K562 (cell line): Measurements from ENCODE around the gene VSTM1. TPM values are rescaled to one million over a fixed set of nuclear protein-coding genes. Genes with fewer than 3 reads are reported as not detected.

ENCODE experiments used
- ATAC-seq: fragments of 200-7000 bp; cut with Tn5 transposase; 3 replicates; pipeline ENCODE4 v1.9.1; 2020; ENCODE audit warnings: moderate library complexity
- BruUV-seq: library from RNA; stranded (reverse); fragments of 400-500 nt; replicated peaks from 2 replicates; lab custom pipeline; 2021; lab: Mats Ljungman, UMichigan
- CTCF ChIA-PET: fragments of 300-600 bp; formaldehyde crosslinking; extraction: SDS; loops from one replicate; lab custom pipeline; 2021; ENCODE audit warnings: low intra/inter-chr PET ratio; lab: Yijun Ruan, JAX
- POLR2A ChIA-PET: fragments of 300-600, 350-650 bp; sonication (Branson Sonifier 250); formaldehyde crosslinking; extraction: SDS; loops from one replicate; lab custom pipeline; 2021; ENCODE audit warnings: antibody characterized with exemption, inconsistent platforms; lab: Yijun Ruan, JAX
- DNase-seq, 4 experiments: peaks; one replicate each; pipeline versions ENCODE4 v3.0.0 to v3.0.0-alpha.2; 2011 to 2018; ENCODE audit warnings: low spot score in 3 of 4, mixed read lengths in 3 of 4; ENCODE audit errors: extremely low read depth in 1 of 4
- FAIRE-seq: peaks from 2 replicates; lab custom pipeline; 2011; peaks lifted over from hg19 to GRCh38; lab: Jason Lieb, UNC
- H2AFZ ChIP-seq: 2 replicates; pipeline ENCODE4 v1.6.0; 2011; ENCODE audit warnings: low read depth, low read length, control low read depth, inconsistent platforms
- H3K27ac ChIP-seq: fragments of 200-600 bp; 3 replicates; pipeline ENCODE4 v1.8.0; 2011; ENCODE audit warnings: low read depth, mild to moderate bottlenecking, control low read depth, inconsistent platforms, low read length, moderate library complexity, mixed read lengths; ENCODE audit errors: extremely low read depth
- H3K27me3 ChIP-seq, 2 experiments: fragments of 300-600 bp in 1 of 2; 2 replicates in 1 of 2; 3 replicates in 1 of 2; pipeline versions ENCODE4 v1.6.0 to v1.8.0; 2011; ENCODE audit warnings: inconsistent platforms in 2 of 2, low read length in 2 of 2, mild to moderate bottlenecking in 1 of 2, mixed read lengths in 1 of 2, moderate library complexity in 1 of 2; ENCODE audit not compliant: control insufficient read depth in 2 of 2, insufficient read depth in 2 of 2
- H3K36me3 ChIP-seq: fragments of 300-600 bp; 3 replicates; pipeline ENCODE4 v1.8.0; 2011; ENCODE audit warnings: mild to moderate bottlenecking, low read length, inconsistent platforms; ENCODE audit not compliant: control insufficient read depth, insufficient read depth
- H3K4me1 ChIP-seq, 2 experiments: fragments of 200-600 bp in 1 of 2; replicated peaks in 1 of 2; 2 replicates in 1 of 2; 3 replicates in 1 of 2; pipeline versions ENCODE4 v1.5.1 to v1.8.0; 2011; ENCODE audit warnings: inconsistent platforms in 2 of 2, low read length in 2 of 2, mild to moderate bottlenecking in 1 of 2, mixed read lengths in 1 of 2, moderate library complexity in 1 of 2; ENCODE audit not compliant: control insufficient read depth in 2 of 2, insufficient read depth in 2 of 2
- H3K4me2 ChIP-seq: 2 replicates; pipeline ENCODE4 v1.6.1; 2011; ENCODE audit warnings: low read length, control low read depth, inconsistent platforms, mixed read lengths; ENCODE audit not compliant: insufficient read depth
- H3K4me3 ChIP-seq: fragments of 200-600 bp; sonication (generic), shearing (Covaris generic); 2 replicates; pipeline ENCODE4 v1.5.1; 2016; ENCODE audit warnings: control low read depth, inconsistent platforms
- H3K79me2 ChIP-seq: fragments of 200-600 bp; 3 replicates; pipeline ENCODE4 v1.8.0; 2011; ENCODE audit warnings: low read length, inconsistent platforms; ENCODE audit not compliant: control insufficient read depth, insufficient read depth
- H3K9ac ChIP-seq, 2 experiments: 2 replicates each; pipeline versions ENCODE4 v1.6.0 to v1.6.1; 2011; ENCODE audit warnings: low read depth in 2 of 2, low read length in 2 of 2, control low read depth in 1 of 2, inconsistent platforms in 1 of 2, mild to moderate bottlenecking in 1 of 2, mixed read lengths in 1 of 2; ENCODE audit not compliant: insufficient read depth in 1 of 2
- H3K9me1 ChIP-seq: one replicate; pipeline ENCODE4 v1.6.0; 2011; ENCODE audit warnings: inconsistent platforms, mild to moderate bottlenecking, low read length, moderate library complexity; ENCODE audit not compliant: control insufficient read depth, insufficient read depth
- H3K9me3 ChIP-seq: replicated peaks from 2 replicates; pipeline ENCODE4 v1.5.1; 2011; ENCODE audit warnings: low read depth, low read length, inconsistent platforms; ENCODE audit not compliant: control insufficient read depth, insufficient read depth
- H4K20me1 ChIP-seq: replicated peaks from 2 replicates; pipeline ENCODE4 v1.6.1; 2011; ENCODE audit warnings: low read length, inconsistent platforms, mixed read lengths; ENCODE audit not compliant: control insufficient read depth, insufficient read depth
- CAMTA2 ChIP-seq: fragments of 250-450 bp; sonication (Bioruptor Pico); conservative IDR thresholded peaks from 2 replicates; pipeline ENCODE4 v1.5.1; 2022
- GABPA ChIP-seq: fragments of 200-800 bp; sonication (Bioruptor generic); conservative IDR thresholded peaks from 2 replicates; pipeline ENCODE4 v1.6.1; 2016; ENCODE audit warnings: low read depth, missing genetic modification characterization, missing compliant biosample characterization
- KLF10 ChIP-seq: fragments of 250-450 bp; sonication (Bioruptor Pico); IDR thresholded peaks from 2 replicates; pipeline ENCODE4 v1.6.1; 2021; ENCODE audit warnings: matching md5 sums
- MAFF ChIP-seq: IDR thresholded peaks from 2 replicates; pipeline ENCODE4 v1.6.1; 2012; ENCODE audit warnings: low read length, improper control_type of control experiment
- NR1H2 ChIP-seq: sonication (generic); formaldehyde crosslinking; IDR thresholded peaks from 2 replicates; pipeline ENCODE4 v1.4.0; 2020; ENCODE audit warnings: mild to moderate bottlenecking, missing genetic modification reagents
- ZNF316 ChIP-seq: fragments of 450-650 bp; IDR thresholded peaks from 2 replicates; pipeline ENCODE4 v1.6.1; 2016
- ZNF445 ChIP-seq: fragments of 250-450 bp; sonication (Bioruptor Pico); IDR thresholded peaks from 2 replicates; pipeline ENCODE4 v1.4.0; 2020; ENCODE audit warnings: low read depth, mild to moderate bottlenecking, moderate library complexity
- WGBS: fragments of 100-300 bp; shearing (Covaris generic); methylation state at CpG from one replicate; pipeline ENCODE4 v1.1.6; 2016; ENCODE audit warnings: low coverage, mixed read lengths; ENCODE audit not compliant: insufficient coverage; ENCODE audit errors: missing lambda C conversion rate; 5-methylcytosine and 5-hydroxymethylcytosine counted together
- in situ Hi-C: fragments of 300-500 bp; cut with MboI; formaldehyde crosslinking; loops from 4 replicates; pipeline ENCODE4 v1.15.0; 2018; ENCODE audit warnings: inconsistent platforms, mixed read lengths
- intact Hi-C: fragments of 100-400 bp; cut with micrococcal nuclease; formaldehyde crosslinking; loops from 2 replicates; pipeline ENCODE4 v1.14.2; 2022
- polyA plus RNA-seq, 8 experiments: library from polyadenylated mRNA; depleted of rRNA in 4 of 8; stranded (reverse) in 5 of 8; unstranded in 3 of 8; fragments of >200 nt; fragmentation: Nextera tagmentation in 2 of 8; fragmentation: Illumina TruSeq in 1 of 8; extraction: Ambion mirVana in 2 of 8; extraction: Trizol in 1 of 8; gene quantifications; 2 replicates each; pipeline versions ENCODE4 v1.2.1 to v1.2.3, GENCODE V29; 2011 to 2014; ENCODE audit warnings: inconsistent platforms in 1 of 8, missing spikeins in 1 of 8
- total RNA-seq, 7 experiments: library from RNA; depleted of rRNA in 6 of 7; stranded (reverse); fragments of >200 nt in 6 of 7; fragmentation: Illumina TruSeq in 2 of 7; extraction: Trizol in 2 of 7; gene quantifications; 2 replicates each; pipeline versions ENCODE4 v1.2.1 to v1.2.3, GENCODE V29; 2011 to 2021; ENCODE audit warnings: low replicate concordance in 1 of 7
- TF ChIP-seq, protein P1 (sequence below): sonication (generic); formaldehyde crosslinking; IDR thresholded peaks from 2 replicates; pipeline ENCODE4 v1.8.0; 2023; ENCODE audit warnings: mild to moderate bottlenecking, missing genetic modification reagents

The VSTM1 gene
- total and polyA plus RNA-seq, 9 of the 15 experiments (the other 6 are each of a cell fraction or from before 2014, with no cell fraction given): not detected

GRCh38 chr19:54108496-54108895 is 44.8 kb upstream of the VSTM1 start:
- in situ Hi-C loops: no loop called here
- DNase-seq: peak in 1 of 4 experiments; percentile 4
- H3K4me3 ChIP-seq: no peak overlapping the region
- TF ChIP-seq KLF10 (no peak), ZNF445 (CRISPR knock-in tag) (no peak), MAFF (0 out of 2 replicates have a peak, but pooled peaks have one; percentile 23), CAMTA2 (CRISPR knock-in tag) (no peak), ZNF316 (peak; percentile 50; the same call in 1 of the 2 replicates), GABPA (tag) (no peak), NR1H2 (CRISPR knock-in tag) (no peak)
- TF ChIP-seq, protein P1, sequence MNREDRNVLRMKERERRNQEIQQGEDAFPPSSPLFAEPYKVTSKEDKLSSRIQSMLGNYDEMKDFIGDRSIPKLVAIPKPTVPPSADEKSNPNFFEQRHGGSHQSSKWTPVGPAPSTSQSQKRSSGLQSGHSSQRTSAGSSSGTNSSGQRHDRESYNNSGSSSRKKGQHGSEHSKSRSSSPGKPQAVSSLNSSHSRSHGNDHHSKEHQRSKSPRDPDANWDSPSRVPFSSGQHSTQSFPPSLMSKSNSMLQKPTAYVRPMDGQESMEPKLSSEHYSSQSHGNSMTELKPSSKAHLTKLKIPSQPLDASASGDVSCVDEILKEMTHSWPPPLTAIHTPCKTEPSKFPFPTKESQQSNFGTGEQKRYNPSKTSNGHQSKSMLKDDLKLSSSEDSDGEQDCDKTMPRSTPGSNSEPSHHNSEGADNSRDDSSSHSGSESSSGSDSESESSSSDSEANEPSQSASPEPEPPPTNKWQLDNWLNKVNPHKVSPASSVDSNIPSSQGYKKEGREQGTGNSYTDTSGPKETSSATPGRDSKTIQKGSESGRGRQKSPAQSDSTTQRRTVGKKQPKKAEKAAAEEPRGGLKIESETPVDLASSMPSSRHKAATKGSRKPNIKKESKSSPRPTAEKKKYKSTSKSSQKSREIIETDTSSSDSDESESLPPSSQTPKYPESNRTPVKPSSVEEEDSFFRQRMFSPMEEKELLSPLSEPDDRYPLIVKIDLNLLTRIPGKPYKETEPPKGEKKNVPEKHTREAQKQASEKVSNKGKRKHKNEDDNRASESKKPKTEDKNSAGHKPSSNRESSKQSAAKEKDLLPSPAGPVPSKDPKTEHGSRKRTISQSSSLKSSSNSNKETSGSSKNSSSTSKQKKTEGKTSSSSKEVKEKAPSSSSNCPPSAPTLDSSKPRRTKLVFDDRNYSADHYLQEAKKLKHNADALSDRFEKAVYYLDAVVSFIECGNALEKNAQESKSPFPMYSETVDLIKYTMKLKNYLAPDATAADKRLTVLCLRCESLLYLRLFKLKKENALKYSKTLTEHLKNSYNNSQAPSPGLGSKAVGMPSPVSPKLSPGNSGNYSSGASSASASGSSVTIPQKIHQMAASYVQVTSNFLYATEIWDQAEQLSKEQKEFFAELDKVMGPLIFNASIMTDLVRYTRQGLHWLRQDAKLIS (CRISPR knock-in tag): no peak
- TF ChIP-seq, all 486 proteins: peak for 2
- no peaks in the 10 kb centered on the region for H3K9me3 ChIP-seq
- WGBS: 82% methylated on average over 6 of the region's 7 CpGs
- peaks cover 3% of the 10 kb centered on the region; the same call in 1 of the 2 replicates for H4K20me1 ChIP-seq
- POLR2A ChIA-PET: no interaction called here
- no TSS peak for BruUV-seq
- FAIRE-seq (no peak), ATAC-seq (no peak)
- H3K4me1 ChIP-seq: peaks cover 0 to 22% of the 10 kb centered on the region in 2 experiments; a peak in 3 of 5 replicates
- no peaks in the 10 kb centered on the region for H3K27me3 ChIP-seq
- H3K9me1 ChIP-seq: no peaks in the 10 kb centered on the region
- peaks cover 15% of the 10 kb centered on the region for H3K79me2 ChIP-seq
- no peak overlapping the region for H2AFZ ChIP-seq
- H3K27ac ChIP-seq: no peak overlapping the region
- CTCF ChIA-PET: no interaction called here
- H3K36me3 ChIP-seq: peaks cover 75% of the 10 kb centered on the region; the same call in 2 of the 3 replicates
- intact Hi-C loops: no loop called here
- H3K4me2 ChIP-seq: no peak overlapping the region
- no peak overlapping the region for H3K9ac ChIP-seq
